T-helper 22 cell (primary cell): ENCODE results near the gene GYG1.

Experiments
- DNase-seq: peaks from one replicate; pipeline ENCODE4 v3.0.0-alpha.2; 2020; ENCODE audit warnings: low read depth

Gene GYG1

DNA sequence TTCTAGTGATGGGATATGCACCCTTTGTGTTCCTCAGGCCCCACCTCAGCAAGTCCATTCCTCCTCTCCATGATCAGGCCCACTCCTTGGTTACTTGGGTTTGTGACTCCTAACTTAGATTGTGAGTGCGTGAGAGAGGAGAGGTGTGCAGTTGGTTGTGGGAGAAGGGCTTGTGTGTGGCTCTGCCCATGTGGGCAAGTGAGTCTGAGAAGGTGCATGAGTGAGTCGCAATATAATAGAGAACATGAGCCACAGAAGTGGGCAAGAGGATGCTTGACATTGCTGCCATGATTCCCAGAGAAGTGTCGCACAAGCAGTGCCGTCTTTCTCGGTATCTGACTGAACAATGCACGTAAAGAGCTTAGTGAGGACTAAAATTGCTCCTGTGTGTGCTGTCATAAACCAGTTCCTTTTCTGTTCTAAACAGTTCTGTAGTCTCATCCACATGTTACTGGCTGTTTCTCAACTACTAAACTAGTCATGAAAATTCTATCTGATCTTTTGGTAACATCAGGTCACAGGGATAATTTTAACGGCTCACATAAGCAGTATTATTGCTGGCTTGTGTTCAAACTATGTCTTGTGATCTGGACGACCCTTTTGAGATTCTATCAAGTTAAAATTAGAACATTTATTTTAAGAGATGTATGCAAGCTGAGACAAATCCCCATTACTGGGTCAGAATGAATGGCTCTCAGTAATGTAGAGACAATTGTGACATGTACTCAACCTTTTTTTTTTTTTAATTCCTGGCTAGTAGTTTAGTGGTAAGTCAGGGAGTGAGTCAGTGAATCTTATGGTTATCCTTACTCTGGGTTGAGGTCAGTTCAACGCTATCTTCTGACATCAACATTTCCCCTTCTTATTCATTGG, 25.6 kb downstream of the GYG1 start:
- DNase-seq: no peak

DNA sequence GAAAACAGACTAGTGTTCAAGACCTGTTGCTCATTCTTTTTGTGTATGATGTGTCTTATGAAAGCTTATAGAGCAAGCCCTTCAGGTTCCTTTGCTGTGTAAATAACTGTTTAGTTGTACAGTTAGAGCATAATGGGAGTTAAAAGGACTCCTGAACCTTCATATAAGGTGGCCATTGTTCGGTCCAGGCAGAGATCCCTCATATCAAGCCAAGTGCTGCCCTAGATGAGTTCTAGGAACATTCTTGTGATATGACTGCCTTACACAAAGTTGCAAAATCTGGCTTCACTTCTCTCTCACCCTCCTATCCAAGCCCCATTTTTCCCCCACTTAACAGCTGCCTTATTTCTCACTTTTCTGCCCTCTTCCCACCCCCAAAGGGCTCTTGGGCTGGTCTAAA, 26.9 kb downstream of the GYG1 start:
- DNase-seq: no peak

DNA sequence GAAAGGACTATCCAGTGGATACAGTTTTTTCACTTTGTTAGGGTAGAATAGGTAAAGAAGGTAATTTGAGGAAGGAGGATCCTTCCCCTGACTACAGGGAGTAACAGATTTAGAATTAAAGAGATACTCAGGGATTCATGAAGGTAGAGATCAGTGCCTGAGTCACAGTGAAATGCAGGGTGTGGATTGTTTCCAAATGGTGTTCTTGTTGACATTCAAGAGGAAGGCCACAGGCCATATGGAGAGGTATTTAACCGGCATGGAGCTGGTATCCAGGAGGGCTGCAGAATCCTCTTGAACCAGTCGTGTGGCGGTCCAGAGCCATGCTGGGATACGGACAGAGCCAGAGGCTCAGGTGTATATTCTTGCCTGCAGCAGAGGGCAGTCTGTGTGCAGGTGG, 28.2 kb downstream of the GYG1 start:
- DNase-seq: no peak

DNA sequence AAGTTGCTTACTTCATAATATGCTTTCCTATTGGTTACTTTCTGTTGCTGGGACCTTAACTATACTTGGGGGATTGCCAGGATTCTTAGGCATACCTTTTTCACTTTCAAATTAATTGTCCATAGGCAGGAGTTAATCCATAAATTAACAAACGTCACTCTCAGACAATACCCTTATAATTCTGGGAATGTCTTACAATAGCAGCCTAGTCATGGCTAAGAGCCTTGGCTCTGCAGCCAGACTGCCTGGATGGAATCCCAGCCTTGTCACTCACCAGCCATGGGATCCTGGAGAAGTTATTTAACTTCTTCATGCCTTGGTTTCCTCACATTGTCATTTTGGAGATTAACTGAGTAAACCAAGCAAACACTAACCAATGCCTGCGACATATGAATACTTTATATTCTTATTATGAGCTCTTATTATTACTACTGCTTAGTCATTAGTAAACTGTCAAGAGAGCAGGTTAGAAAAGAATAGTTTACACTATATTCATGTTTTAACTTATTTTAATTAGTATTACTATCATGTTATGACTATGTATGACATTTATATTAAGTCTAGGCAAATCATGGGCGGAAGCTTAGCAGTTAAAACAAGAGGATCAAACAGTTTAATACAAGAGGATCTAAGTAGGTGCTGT, 29.0 kb downstream of the GYG1 start:
- no peak for DNase-seq

DNA sequence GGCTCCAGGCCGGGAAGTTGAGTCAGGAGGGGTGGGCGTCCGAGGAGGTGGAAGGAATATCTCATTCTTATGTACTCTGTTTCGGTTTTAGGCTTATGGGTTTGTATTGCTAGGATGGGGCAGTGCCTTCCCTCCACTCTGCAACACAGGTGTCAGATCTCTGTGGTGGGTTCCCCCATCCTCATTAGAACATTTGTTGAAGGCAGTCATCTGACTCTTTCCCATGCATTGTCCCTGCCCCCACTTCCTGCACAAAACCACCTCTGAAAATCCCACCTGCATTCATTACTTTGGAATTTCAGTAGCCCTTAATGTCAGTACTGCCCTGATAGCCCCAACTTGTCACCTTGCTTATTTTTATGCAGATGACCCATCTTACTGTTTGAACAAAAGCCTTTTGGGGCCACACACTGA, 29.5 kb downstream of the GYG1 start:
- DNase-seq: no peak

DNA sequence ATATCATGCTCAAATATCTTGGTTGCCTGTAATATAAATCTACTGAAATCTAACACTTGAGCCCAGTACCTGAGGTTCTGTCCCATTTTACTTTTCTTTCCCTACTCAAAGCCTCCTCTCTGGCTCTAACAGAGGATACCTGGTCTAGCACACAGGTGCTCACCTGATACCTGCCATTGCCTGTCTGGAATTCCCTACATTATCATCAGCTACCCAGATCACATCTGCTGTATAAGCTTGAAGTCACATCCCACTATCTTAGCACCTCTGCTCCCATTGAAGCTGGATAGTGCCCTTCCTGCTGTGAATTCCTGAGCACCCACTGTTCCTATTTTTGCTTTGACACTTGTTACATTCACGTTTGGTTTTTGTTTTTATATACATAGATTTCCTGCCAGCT, 30.5 kb downstream of the GYG1 start:
- DNase-seq: no peak

DNA sequence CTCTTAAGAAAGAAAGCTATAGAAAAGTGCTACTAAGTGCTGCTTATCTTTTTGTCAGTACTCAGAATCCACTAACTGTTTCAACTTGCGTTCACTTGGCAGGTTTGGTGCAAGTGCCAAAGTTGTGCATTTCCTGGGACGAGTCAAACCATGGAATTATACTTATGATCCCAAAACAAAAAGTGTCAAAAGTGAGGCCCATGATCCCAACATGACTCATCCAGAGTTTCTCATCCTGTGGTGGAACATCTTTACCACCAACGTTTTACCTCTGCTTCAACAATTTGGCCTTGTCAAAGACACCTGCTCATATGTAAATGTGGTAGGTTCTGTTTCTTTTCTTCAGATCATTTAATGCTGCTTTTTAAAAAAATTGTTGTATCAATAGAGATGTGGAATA, 32.6 kb downstream of the GYG1 start:
- no peak for DNase-seq

DNA sequence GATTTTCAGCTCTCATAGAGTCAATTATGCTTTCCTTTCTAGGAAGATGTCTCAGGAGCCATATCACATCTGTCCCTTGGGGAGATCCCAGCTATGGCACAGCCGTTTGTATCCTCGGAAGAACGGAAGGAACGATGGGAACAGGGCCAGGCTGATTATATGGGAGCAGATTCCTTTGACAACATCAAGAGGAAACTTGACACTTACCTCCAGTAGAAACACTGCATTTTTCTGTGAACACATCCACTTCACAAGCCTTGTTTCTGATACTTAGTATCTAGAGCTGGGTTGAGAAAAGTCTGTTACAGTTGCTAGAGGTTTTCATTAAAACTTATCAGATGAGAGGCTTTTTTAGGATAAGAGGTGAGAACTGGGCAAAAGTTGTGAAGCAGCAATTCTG, 35.4 kb downstream of the GYG1 start:
- DNase-seq: no peak

DNA sequence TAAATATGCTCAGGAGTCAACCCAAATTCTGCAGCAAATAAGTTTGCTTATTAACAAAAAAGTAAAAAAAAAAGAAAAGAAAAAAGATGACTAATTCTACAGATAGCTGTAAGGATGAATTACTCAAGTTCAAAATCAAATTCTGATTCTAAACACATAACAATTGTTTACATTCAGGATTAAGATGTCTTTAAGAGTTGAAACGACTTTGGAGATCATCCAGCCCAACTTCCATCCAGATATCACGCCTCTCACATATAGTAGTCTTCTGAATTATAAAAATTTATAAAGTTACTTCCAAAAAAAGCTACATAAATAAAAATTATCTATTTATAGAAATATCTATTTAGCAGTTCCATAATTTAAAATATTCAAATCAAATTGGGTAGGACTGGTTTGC, 39.8 kb downstream of the GYG1 start:
- DNase-seq: no peak

DNA sequence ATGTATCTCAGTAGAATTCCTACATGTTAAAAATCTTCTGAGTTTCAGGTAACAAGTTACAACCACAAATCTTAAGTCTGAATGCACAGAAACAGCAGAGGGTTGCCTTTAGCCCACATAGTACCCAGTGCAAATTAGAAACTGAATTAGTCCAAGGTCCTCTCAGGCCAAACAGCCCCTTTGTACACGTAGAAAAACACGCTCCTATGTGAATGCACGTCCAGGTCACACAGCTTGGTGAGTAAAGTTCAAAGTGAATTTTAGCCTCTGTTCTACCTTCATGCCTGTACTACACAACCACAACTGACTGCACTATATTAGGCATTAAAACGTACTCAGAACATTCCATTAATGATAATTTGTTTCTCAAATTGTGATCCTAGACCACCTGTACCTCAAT, 46.3 kb downstream of the GYG1 start:
- no peak for DNase-seq

DNA sequence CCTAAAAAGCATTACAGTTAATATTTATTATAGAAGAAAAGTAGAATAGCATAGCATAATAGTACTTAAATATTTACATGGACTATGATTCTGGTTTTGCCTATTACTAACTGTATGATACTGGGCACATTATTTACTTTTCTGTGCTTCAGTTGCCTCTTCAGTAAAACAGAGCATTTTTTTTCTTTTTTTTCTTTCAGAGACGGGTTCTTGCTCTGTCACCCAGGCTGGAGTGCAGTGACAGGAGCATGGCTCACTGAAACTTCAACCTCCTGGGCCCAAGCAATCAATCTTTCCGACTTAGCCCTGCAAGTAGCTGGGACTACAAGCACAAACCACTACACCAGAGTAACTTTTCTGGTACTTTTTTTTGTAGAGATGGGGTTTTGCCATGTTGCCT, 47.0 kb downstream of the GYG1 start:
- DNase-seq: no peak

DNA sequence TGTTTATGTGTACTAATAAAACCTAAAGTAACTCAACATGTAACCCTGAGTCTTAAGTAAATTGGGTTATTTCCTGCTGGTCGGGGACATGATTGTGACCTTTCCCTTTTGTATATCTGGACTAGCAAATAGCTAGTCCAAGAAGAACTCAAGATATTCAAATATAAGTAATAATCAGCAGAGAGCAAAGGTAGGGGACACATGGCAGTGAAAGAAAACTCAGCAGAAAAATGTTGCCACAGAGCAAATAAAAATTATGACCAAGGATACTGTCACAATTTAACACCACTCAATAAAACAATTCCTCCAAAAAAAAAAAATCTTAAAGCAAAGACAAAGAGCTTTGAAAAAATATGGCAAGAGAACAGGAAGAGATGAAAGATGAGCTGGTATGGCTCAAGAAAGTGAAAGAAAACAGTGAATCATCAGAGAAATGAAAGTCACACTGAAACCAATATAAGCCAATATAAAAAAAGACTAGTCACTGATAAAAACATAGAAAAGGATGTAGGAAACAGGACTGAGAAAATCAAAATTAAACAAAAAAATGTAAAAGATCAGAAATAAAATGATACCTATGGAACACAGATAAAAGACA, 51.5 kb downstream of the GYG1 start:
- DNase-seq: no peak

DNA sequence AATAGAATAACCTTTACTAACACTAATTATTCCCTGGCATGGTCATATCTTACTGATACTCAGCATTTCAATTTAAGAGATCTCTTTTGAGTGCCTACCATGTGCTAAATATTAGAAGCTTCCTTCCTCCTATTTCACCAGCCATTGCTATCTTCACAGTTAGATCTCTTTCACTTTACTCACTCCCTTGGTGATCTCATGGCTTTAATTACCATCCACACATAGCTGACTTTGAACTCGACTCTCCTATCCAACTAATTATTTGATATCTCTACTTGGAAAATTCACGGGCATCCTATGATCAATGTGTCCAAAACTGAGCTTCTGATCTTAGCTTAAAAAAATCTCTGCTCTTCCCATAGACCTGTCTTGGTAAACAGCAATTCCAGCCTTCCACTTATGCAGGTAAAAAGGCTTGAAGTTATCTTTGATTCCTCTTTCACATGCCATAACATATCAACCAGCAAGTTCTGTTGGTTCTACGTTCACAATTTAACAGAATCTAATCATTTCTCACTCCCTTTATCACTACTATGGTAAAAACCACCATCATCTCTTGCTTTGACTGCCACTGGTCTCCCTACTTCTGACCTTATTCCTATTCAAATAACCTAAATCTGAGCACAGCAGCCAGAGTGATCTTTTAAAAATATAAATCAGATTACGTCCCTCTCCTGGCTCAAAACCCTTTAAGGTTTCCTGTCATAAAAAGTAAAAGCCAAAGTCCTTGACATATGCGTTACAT, 53.2 kb downstream of the GYG1 start:
- DNase-seq: no peak

DNA sequence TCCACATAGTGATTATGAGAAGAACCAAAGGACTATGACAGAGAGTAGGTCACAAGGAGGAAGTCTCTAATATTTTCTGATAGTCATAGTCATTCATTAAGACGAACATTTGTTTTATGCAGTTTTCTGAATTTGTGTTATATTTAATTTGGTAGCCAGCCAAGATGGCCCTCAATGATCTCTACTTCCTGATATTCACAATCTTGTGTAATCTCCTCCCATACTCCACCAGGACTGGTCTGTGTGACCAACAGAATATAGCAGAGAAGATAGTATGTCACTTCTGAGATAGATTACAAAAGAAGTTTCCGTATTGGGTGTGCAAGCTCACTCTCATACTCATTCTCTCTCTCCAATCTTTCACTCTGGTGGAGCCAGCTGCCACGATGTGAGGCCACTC, 64.2 kb downstream of the GYG1 start:
- DNase-seq: no peak

DNA sequence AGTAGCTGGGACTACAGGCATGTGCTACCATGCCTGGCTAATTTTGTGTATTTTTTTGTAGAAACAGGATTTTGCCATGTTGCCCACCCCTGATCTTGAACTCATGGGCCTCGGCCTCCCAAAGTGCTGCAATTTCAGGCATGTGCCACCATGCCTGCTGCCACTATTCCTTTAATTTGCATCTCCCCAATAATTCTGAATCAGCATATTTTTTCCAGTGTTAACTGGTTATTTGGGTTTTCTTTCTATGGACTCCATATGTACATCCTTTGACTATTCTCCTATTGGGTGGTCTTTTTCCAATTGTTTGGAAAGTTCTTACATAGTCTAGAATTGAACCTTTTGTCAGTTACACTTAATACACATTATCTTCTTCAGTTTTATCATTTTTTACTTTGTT, 66.9 kb downstream of the GYG1 start:
- no peak for DNase-seq

DNA sequence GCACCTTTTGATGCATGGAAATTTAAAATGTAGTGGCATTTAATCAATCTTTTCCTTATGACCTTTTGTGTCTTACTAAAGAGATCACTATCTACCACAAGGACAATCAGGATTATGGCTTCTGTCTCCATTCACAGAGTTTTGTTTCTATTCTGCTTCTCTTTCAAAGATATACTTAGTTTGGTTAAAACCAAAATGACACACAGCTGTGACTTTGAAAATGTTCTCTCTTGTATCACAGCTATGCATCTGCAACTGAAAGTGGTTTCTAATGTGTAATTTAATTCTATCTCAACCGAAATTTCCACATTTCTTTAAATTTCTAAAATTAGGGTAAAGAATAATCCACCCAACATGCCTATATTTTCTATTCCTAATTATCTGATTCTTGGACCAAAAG, 67.3 kb downstream of the GYG1 start:
- DNase-seq: no peak

DNA sequence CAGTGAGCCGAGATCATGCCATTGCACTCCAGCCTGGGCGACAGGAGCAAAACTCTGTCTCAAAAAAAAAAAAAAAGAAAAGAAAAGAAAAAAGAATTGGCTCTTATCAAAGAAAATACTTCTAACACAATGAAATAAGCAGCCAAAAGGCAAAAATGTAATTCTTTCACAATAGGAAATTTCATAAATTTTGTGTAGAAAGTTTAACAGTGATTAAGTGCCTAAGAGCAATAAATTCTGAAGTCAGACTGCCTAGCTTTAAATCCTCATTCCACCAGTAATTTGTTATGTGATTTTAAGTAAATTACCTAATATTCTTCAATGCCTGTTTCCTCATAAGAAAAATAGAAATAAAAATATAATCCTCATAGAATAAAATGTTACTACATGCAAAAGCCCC, 70.4 kb downstream of the GYG1 start:
- DNase-seq: no peak

DNA sequence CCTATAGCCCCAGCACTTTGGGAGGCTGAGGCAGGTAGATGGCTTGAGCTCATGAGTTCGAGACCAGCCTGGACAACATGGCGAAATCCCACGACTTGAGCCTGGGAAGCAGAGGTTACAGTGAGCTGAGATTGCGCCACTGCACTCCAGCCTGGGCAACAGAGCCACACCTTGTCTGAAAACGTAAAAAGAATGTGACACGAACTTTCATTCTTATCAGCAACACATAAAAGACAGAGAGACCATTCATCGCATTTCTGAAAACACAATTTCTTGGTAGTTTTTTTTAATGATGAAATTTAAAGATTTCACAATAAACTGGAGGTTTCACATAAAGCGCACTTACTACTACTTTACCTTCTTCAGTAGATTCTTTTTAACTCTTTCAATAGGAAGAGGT, 76.5 kb downstream of the GYG1 start:
- DNase-seq: no peak
